ENCODE data around the gene VSTM2B.
"Not testable (repeated sequence)": the region's sequence is repeated elsewhere in the genome, so short reads cannot be mapped to it uniquely, and the experiment has no call there.

VSTM2B gene

DNA sequence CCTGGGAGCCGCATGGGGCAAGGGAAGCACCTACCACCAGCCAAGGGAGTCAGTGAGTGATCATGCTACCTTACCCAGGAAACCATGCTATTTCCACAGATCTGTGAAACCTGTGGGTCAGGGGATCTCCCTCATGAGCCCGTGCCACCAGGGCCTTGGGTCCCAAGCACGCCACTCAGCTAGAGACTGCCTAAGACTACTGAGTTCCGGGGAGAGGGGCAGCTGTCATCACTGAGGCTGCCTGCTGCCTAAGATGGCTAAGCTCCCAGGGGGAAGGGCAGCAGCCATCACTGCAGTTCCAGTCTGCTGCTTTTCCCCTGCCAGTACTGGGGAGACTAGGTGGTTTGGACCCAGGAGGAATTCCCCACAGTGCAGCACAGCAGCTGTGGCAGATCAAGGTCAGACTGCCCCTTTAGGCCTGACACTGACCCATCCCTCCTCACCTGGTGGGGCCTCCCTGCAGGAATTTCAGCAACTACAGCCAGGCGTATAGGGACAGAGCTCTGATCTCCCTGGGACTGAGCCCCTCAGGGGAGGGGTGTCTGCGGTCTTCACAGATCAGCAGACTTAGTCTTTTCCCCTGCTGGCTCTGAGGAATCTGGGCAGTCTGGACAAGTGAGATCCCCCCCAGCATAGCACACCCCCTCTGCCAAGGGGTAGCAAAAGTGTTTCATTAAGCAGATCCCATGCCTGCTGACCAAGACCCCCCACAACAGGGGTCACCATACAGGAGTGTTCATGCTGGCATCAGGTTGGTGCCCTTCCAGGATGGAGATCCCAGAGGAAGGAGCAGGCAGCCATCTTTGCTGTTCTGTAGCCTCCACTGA is 26.9 kb downstream of the VSTM2B start:
- no peak overlapping the region for H3K4me3 ChIP-seq (ENCODE audit: low read length)
- no peak for DNase-seq (ENCODE audit: low read depth, low spot score)

DNA sequence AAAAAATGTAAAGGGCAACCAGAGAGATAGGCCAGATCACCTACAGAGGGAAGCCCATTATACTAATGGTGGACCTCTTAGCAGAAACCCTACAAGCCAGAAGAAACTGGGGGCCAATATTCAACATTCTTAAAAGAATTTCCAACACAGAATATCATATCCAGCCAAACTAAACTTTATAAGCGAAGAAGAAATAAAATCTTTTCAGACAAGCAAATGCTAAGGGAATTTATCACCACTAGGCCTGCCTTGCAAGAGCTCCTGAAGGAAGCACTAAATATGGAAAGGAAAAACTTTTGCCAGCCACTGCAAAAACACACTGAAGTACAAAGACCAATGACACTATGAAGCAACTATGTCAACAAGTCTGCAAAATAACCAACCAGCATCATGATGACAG is 28.4 kb downstream of the VSTM2B start:
- DNase-seq (ENCODE audit: low read depth, low spot score) = no peak
- H3K4me3 ChIP-seq (ENCODE audit: low read length) = no peak overlapping the region

DNA sequence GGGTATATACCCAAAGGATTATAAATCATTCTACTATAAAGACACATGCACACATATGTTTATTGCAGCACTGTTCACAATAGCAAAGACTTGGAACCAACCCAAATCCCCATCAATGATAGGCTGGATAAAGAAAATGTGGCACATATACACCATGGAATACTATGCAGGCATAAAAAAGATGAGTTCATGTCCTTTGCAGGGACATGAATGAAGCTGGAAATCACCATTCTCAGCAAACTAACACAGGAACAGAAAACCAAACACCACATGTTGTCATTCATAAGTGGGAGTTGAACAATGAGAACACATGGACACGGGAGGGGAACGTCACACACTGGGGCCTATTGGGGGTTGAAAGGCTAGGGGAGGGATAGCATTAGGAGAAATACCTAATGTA is 33.3 kb downstream of the VSTM2B start:
- not testable (repeated sequence) for DNase-seq (ENCODE audit: low read depth, low spot score)

DNA sequence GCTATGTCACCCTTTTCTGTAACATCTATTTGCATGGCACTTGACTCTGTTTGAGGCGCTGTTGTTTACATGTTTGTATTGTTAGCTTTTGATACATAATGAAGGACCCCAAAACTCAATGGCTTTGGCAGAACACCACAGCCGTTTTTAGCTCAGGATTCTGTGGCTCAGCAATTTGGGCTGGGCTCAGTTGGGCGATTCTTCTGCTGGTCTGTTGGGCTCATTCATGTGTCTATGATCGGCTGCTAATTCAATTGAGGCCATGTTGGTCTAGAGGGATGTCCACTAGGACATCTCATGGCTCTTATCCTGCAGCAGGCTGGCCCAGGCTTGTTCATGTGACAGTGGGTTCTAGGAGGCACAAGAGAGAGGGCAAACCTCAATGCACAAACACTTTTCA is 33.9 kb downstream of the VSTM2B start:
- DNase-seq (ENCODE audit: low read depth, low spot score) = no peak
- no peak overlapping the region for H3K4me3 ChIP-seq (ENCODE audit: low read length)

More for the DNA sequence above, 33.3 kb downstream of the VSTM2B start:
- not testable (repeated sequence) for H3K4me3 ChIP-seq (ENCODE audit: low read length)

DNA sequence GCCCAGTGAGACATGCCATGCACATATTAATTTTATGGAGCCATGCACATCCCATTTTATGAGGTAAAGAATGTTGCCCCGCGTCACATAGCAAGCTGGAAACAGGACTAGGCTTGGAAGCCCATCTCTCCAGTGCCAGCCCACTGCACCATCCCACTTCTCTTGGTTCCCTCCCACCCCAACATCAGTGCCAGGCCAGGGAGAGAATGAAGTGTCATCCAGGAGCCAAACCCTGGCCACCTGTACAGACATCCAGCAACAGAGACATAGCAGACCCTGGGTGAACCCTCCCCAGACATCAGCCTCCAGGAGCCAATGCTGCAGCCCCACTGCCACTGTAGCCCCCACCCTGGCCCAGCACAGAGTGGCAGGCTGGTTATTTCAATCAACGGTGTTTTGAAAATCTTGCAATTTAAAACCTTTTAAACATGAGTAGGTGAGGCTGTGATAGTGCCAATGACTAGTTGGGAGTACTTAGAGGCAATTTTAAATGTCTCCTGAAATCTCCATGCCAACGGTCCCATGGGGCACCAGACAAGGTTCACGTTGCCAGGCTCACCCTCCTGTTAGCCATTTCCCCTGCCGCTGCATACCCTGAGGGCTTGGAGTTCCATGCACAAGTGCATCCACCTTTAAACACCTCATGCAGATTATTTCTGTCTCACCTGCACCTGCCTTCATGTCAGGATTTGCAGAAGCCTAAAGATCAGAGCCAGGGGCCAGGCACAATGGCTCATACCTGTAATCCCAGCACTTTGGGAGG is 34.7 kb downstream of the VSTM2B start:
- no peak for DNase-seq (ENCODE audit: low read depth, low spot score)
- H3K4me3 ChIP-seq (ENCODE audit: low read length) = no peak overlapping the region

DNA sequence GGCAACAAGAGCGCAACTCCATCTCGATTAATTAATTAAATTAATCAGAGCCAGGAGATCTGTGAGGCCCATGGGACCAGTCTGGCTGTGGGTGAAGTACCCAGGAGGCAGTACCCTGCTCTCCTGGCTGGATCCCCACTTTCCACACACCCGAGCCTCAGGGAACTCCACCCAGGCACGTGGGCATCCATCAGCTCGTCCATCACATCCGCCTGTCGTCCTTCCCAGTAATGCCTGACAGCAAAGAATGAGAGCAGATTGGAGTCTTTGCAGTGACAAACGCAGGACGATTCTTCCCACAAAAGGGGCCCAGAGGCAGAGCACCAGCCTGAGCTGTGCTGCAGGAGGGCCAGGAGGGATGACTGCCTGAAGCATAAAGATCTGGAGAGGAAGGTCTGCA is 35.8 kb downstream of the VSTM2B start:
- DNase-seq (ENCODE audit: low read depth, low spot score) = no peak

DNA sequence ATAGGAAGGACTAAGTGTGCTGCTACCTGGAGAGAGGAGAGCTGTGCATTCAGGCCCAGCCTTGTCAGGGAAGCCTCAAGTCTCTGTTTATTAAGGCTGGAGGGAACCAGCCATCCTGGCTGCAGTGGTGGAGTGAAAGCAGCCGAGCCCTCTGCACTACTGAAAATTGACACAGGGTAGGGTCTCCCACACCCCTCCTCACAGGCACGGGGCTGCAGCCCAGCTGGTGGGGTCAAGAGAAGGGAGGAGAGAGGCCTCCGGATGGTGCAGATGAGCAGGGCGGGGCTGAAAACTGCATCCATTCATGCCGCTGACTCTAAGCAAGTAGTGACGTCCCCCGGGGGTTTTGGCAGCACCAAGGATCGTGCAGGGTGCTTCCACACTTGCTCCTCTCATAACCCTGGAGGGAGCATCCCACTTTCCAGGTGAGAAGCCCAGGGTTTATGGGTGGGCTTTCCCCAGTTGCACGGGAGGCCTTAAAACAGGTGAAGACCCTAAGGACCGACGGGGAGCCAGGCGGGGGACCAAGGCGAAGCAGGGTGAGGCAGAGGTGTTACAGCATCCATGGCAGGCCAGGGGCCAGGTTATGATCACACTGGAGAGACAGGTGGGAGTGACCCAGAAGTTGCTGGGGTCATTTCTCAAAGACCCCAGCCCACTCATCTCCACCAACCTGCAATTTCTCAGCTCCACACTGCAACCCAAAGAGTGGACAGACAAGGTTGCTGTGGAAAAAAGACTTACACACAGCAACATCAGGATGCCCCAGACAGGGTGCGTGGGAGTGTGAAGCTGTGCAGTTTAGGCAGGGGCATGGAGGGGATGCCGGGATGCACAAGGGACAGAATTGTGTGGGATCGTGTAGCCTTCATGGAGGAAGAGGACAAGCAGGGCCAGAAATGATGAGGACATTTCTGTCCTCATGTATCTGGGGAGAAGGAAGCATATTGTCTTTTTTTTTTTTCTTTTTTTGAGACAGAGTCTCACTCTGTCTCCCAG is 36.8 kb downstream of the VSTM2B start:
- no peak overlapping the region for H3K4me3 ChIP-seq (ENCODE audit: low read length)
- no peak for DNase-seq (ENCODE audit: low read depth, low spot score)

More for the DNA sequence above, 35.8 kb downstream of the VSTM2B start:
- H3K4me3 ChIP-seq (ENCODE audit: low read length) = no peak overlapping the region

DNA sequence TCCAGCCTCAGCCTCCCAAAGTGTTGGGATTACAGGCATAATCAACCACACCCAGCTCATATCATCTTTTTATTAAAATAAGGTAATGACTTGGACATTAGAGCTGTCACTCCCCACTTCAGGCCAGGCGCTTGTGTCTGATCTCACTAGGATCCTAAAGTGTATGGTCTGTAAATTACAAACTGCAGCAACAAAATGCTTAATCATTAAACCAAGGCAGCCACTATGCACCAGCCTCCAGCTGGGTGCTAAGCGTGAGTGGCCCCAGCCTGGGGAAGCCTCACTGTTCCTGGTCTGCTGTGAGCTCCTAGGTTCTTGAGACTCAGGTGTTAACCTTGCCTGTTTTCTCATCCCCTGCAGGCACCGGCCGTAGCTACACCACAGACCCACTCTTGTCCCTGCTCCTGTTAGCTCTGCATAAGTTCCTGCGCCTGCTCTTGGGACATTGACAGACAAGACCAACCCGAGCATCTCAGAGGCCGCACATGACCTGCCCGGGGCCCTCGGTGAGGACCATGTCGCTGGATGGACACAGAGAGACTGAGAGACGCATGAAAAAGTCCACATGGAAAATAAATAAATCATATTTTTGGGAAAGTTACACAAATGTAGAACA is 37.8 kb downstream of the VSTM2B start:
- H3K4me3 ChIP-seq (ENCODE audit: low read length) = no peak overlapping the region
- DNase-seq (ENCODE audit: low read depth, low spot score) = no peak

DNA sequence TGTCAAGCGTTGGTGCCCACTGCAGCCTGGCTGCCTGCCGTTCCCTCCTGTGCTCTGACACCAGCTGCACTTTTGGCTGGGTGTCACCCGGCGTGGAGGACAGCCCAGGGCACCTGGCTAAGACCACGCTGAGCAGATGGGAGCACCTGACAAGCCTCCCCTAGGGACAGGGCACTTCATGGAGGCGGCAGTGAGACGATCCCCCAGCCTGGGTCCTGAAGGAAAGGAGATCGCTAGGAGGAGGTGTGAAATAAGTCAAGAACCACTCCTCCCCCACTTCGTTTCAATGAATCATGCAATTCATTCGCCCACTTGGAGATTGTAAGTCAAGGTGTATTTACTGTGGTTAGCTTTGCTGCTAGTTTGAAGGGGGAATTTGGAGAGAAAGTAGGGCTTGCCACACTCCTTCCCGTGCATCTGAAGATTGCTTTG is 38.8 kb downstream of the VSTM2B start:
- no peak for DNase-seq (ENCODE audit: low read depth, low spot score)

DNA sequence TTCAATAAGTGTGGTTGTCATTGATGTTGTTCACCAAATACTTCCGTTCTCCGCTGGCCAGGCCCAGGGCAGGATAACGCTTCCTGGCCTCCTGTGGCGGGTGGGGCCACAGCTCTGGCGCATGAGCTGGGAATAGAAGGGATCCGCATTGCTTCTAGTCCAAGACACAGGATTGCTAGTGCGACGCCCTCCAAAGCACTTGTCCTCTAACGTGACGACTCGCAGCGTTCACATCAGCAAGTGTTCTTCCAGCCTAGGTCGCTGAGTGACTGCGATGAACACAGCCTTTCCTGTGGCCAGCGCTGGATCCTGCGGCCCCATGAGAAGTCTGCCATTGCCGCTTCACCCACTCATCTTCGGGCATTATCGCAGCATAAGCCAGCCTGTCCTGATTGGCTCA is 39.4 kb downstream of the VSTM2B start:
- no peak overlapping the region for H3K4me3 ChIP-seq (ENCODE audit: low read length)
- no peak for DNase-seq (ENCODE audit: low read depth, low spot score)

More for the DNA sequence above, 38.8 kb downstream of the VSTM2B start:
- H3K4me3 ChIP-seq (ENCODE audit: low read length) = no peak overlapping the region

DNA sequence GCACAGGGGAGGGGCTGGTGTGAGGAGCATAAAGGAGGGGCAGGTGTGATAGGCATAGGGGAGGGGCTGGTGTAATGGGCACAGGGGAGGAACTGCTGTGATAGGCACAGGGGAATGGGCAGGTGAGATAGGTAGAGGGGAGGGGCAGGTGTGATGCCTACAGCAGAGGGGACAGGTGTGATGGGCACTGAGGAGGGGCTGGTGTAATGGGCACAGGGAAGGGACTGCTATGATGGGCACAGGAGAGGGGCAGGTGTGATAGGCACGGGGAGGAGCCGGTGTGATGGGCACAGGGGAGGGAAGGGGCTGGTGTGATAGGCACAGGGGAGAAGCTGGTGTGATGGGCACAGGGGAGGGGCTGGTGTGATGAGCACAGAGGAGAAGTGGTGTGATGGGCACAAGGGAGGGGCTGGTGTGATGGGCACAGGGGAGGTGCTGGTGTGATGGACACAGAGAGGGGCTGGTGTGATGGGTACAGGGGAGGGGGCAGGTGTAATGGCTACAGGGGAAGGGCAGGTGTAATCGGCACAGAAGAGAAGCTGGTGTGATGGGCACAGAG is 40.8 kb downstream of the VSTM2B start:
- no peak for DNase-seq (ENCODE audit: low read depth, low spot score)
- H3K4me3 ChIP-seq (ENCODE audit: low read length) = no peak overlapping the region

DNA sequence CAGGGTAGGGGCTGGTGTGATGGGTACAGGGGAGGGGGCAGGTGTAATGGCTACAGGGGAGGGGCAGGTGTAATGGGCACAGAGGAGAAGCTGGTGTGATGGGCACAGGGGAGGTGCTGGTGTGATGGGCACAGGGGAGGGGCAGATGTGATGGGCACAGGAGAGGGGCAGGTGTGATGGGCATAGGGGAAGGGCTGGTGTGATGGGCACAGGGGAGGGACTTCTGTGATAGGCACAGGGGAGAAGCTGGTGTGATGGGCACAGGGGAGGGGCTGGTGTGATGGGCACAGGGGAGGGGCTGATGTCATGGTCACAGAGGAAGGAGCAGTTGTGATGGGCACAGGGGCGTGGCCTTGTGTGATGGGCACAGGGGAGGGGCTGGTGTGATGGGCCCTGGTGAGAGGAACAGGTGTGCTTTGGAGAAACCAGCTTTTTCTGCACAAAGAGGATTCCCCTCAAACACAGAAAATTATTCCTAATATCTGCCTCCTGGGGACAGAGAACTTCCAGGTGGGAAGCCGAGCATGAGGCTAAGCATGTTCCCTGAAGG is 41.6 kb downstream of the VSTM2B start:
- no peak overlapping the region for H3K4me3 ChIP-seq (ENCODE audit: low read length)
- no peak for DNase-seq (ENCODE audit: low read depth, low spot score)

DNA sequence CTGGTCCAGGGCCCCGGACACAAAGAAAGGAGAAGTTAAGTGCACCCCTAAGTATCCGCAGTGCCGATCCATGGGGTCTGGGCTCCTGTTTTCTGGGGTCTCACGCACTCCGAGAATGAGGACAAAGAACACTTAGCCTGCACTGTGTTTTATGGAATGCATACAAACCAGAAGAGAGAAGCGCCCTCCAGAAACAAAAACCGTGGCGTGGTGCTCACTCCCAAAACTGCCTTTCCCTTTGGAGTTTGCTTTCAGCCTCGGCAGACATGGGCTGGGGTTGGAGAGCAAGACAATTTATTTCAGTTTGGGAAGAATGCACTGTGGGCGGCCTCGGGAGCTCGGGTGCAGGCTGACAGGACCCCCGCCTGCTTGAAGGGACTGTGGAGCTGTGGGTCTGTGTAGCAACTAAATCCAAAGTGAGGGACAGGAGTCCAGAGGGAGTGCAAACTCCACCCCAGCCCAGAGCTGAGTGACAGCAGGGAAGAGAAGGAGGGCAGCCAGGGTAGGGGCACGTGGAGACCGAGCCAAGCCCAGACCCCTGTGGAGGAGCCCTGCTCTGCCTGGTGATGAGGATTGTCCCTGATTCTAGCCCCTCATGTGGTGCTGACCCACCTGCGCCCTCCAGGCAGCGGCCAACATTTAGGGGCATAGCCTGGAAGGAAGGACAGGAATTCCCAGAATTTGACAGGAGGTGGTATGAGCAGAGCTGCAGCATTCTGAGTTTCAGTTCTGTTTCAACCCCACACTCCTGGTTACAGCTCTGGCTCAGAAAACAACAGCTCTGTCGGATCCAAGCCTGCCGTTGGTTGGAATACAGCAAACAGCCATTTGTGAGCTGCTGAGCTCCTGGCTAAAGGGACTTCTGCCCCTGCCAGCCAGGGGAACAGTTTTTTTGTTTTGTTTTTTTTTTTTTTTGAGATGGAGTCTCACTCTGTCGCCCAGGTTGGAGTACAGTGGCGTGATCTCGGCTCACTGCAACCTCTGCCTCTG is 42.5 kb downstream of the VSTM2B start:
- H3K4me3 ChIP-seq (ENCODE audit: low read length) = no peak overlapping the region
- no peak for DNase-seq (ENCODE audit: low read depth, low spot score)

DNA sequence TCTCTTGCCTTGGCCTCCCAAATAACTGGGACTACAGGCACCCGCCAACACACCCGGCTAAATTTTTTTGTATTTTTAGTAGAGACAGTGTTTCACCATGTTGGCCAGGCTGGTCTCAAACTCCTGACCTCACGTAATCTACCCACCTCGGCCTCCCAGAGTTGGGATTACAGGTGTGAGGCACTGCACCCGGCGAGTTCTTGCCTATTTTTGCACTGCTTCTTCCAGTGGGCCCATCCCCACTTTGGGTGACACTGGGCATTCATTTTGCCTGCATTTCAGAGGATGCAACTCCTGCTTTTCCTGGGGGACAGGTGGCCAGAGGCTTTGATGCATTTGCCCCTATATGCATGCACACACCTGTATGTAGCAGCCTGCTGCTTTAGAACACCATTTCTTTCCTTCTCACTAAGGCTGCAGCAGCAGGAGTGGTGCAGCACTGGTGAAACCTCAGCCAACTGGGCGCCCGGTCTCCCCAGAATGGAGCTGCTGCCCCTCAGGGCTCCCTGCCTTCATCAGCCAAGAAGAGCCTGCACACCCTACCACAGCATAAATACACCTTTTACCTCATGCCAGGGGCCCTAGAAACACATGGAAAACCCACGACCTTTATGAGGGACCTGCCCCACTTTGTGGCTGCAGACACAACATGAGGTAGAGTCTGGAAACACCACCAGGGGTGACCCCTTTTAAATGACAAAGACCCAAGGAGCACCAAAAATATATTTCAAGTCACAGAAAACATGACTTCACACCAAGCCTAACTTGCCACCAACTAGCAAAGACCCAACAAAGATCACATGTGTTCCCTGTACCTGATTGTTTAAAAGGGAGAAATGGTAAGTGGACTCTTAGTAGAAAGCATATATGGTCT is 43.5 kb downstream of the VSTM2B start:
- H3K4me3 ChIP-seq (ENCODE audit: low read length) = no peak overlapping the region
- DNase-seq (ENCODE audit: low read depth, low spot score) = no peak

DNA sequence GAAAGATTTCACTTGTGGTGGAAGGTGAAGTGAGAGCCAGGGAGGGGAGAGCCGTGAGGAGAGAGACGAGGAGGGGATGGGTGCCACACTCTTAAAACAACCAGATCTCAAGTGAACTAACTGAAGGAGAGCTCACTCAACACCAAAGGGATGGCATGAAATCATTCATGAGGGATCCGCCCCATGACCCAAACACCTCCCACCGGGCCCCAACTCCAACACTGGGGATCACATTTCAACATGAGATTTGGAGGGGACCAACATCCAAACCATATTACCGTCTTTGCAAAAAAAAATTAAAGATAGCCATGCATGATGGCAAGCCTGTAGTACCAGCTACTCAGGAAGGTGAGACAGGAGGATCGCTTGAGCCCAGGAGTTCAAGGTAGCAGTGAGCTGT is 45.4 kb downstream of the VSTM2B start:
- DNase-seq (ENCODE audit: low read depth, low spot score) = no peak

DNA sequence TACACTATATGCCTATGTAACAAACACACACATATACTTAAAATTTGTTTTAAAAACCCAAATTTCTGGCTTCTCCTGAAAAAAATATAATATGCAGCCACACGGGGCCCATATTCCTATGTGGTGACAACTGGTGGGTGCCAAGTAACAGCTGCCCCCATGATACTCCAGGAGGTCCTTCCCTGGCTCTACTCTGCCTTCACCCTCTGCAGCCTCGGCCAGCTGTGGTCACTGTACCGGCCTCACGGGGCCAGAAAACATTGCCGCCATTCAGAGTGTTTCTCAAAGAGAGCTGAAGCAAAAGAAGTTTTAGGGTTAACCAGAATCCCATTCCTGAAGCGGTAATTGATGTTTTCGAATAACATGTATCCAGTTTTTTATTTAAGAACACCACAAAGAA is 47.7 kb downstream of the VSTM2B start:
- no peak overlapping the region for H3K4me3 ChIP-seq (ENCODE audit: low read length)

More for the DNA sequence above, 45.4 kb downstream of the VSTM2B start:
- H3K4me3 ChIP-seq (ENCODE audit: low read length) = no peak overlapping the region

More for the DNA sequence above, 47.7 kb downstream of the VSTM2B start:
- DNase-seq (ENCODE audit: low read depth, low spot score) = no peak

All from Jurkat, Clone E6-1 (cell line).